ENCODE results near the gene TTC24.

DNA sequence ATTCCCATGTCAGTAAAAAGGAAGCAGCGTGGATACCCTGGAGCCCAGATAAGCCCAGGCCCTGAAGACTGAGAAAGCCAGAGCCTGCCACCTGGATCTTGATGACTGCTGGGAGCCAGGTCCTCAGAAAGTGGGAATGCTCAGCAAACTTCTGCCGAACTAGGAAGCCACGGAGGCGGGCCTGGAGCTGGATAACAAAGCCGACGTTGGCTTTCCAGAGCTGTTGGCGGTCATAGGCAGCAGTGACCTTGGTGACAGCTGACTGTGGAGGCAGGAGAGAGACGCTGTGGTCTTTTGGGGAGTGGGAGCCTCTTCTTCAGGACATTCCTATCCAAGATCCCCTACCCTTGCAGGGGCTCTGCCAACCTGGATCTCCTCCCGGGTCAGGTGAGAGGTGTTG, 31.5 kb upstream of the TTC24 start:
- TF ChIP-seq, protein P1, sequence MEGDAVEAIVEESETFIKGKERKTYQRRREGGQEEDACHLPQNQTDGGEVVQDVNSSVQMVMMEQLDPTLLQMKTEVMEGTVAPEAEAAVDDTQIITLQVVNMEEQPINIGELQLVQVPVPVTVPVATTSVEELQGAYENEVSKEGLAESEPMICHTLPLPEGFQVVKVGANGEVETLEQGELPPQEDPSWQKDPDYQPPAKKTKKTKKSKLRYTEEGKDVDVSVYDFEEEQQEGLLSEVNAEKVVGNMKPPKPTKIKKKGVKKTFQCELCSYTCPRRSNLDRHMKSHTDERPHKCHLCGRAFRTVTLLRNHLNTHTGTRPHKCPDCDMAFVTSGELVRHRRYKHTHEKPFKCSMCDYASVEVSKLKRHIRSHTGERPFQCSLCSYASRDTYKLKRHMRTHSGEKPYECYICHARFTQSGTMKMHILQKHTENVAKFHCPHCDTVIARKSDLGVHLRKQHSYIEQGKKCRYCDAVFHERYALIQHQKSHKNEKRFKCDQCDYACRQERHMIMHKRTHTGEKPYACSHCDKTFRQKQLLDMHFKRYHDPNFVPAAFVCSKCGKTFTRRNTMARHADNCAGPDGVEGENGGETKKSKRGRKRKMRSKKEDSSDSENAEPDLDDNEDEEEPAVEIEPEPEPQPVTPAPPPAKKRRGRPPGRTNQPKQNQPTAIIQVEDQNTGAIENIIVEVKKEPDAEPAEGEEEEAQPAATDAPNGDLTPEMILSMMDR (IDR thresholded peaks at IDR 0.05) = no peak
- TF ChIP-seq POLR2A (IDR thresholded peaks at IDR 0.05) = no peak
